GM20431 (cell line): ENCODE measurements around the gene PTP4A2.
"Not testable (repeated sequence)": the region's sequence is repeated elsewhere in the genome, so short reads cannot be mapped to it uniquely, and the experiment has no call there.

Source experiments
- in situ Hi-C: fragments of 300-500 bp; cut with MseI, MboI; formaldehyde crosslinking; loops from one replicate; pipeline ENCODE4 v1.15.0; 2020; ENCODE audit warnings: low sequenced_read_pairs; ENCODE audit not compliant: unreplicated experiment

Gene PTP4A2

GRCh38 chr1:31897526-31898100 lies 40.6 kb downstream of the PTP4A2 start:
- in situ Hi-C loops = no loop called here

- in situ Hi-C loops = not testable (repeated sequence)
These were observed 42.5 kb downstream of the PTP4A2 start for GRCh38 chr1:31895474-31896198.

- in situ Hi-C loops = no loop called here
These were observed 46.9 kb downstream of the PTP4A2 start for GRCh38 chr1:31891280-31891679.

- in situ Hi-C loops = no loop called here
These were observed 49.9 kb downstream of the PTP4A2 start for GRCh38 chr1:31888291-31888690.

GRCh38 chr1:31886866-31887265 lies 51.3 kb downstream of the PTP4A2 start:
- in situ Hi-C loops = no loop called here

- in situ Hi-C loops = no loop called here
These were observed 52.3 kb downstream of the PTP4A2 start for GRCh38 chr1:31885851-31886250.

- in situ Hi-C loops = no loop called here
These were observed 54.7 kb downstream of the PTP4A2 start for GRCh38 chr1:31883357-31883942.

GRCh38 chr1:31881688-31882000 lies 56.5 kb downstream of the PTP4A2 start:
- in situ Hi-C loops = no loop called here

GRCh38 chr1:31880957-31881687 lies 57.0 kb downstream of the PTP4A2 start:
- in situ Hi-C loops = no loop called here

GRCh38 chr1:31879981-31880608 lies 58.1 kb downstream of the PTP4A2 start:
- in situ Hi-C loops = no loop called here

- in situ Hi-C loops = no loop called here
These were observed 60.1 kb downstream of the PTP4A2 start for GRCh38 chr1:31878058-31878457.

- in situ Hi-C loops = no loop called here
These were observed 60.6 kb downstream of the PTP4A2 start for GRCh38 chr1:31877544-31877943.

- in situ Hi-C loops = no loop called here
These were observed 62.4 kb downstream of the PTP4A2 start for GRCh38 chr1:31875636-31876236.

GRCh38 chr1:31874942-31875341 lies 63.2 kb downstream of the PTP4A2 start:
- in situ Hi-C loops = no loop called here

- in situ Hi-C loops = no loop called here
These were observed 65.2 kb downstream of the PTP4A2 start for GRCh38 chr1:31872658-31873636.

GRCh38 chr1:31871703-31872102 lies 66.5 kb downstream of the PTP4A2 start:
- in situ Hi-C loops = no loop called here

GRCh38 chr1:31870086-31870736 lies 68.0 kb downstream of the PTP4A2 start:
- in situ Hi-C loops = no loop called here

- in situ Hi-C loops = no loop called here
These were observed 68.7 kb downstream of the PTP4A2 start for GRCh38 chr1:31869449-31869848.

- in situ Hi-C loops = no loop called here
These were observed 69.3 kb downstream of the PTP4A2 start for GRCh38 chr1:31868862-31869261.
